Measurements from ENCODE around the gene POLD3.

- TF ChIP-seq CSDC2 (CRISPR knock-in tag; IDR thresholded peaks at IDR 0.05), result no peak
- no peak for TF ChIP-seq ZFP3 (CRISPR knock-in tag; IDR thresholded peaks at IDR 0.05)
- no peak for TF ChIP-seq TCF4 (CRISPR knock-in tag; IDR thresholded peaks at IDR 0.05; ENCODE audit: borderline replicate concordance)
- no peak for TF ChIP-seq ZNF70 (CRISPR knock-in tag; IDR thresholded peaks at IDR 0.05)
- TF ChIP-seq POU6F1 (CRISPR knock-in tag; IDR thresholded peaks at IDR 0.05; ENCODE audit: borderline replicate concordance, low read depth), result no peak
- TF ChIP-seq ESRRG (CRISPR knock-in tag; IDR thresholded peaks at IDR 0.05), result no peak
Observed at GRCh38 chr11:74615311-74615710, 22.9 kb downstream of the POLD3 start.
